Stimulated activated naive CD4-positive, alpha-beta T cell treated with Interleukin-2 at 50 U/mL for 16 hours (primary cell): ENCODE measurements around the gene GRB10.
"Not testable (repeated sequence)": the region's sequence is repeated elsewhere in the genome, so short reads cannot be mapped to it uniquely, and the experiment has no call there.

Experiments used
- DNase-seq: peaks from one replicate; lab custom pipeline; 2025; lab: John Stamatoyannopoulos, UW

GRB10 gene

GRCh38 chr7:50545613-50546012 is 237.1 kb downstream of the GRB10 start:
- DNase-seq = not testable (repeated sequence)

GRCh38 chr7:50544992-50545391 is 237.7 kb downstream of the GRB10 start:
- DNase-seq = no peak

GRCh38 chr7:50543776-50544442 is 238.8 kb downstream of the GRB10 start:
- no peak for DNase-seq

- DNase-seq = no peak
These were observed 240.6 kb downstream of the GRB10 start for GRCh38 chr7:50542132-50542531.

- DNase-seq = no peak
These were observed 241.7 kb downstream of the GRB10 start for GRCh38 chr7:50540785-50541579.
